Measurements from ENCODE around the gene NUP205.

The NUP205 gene, protein sequence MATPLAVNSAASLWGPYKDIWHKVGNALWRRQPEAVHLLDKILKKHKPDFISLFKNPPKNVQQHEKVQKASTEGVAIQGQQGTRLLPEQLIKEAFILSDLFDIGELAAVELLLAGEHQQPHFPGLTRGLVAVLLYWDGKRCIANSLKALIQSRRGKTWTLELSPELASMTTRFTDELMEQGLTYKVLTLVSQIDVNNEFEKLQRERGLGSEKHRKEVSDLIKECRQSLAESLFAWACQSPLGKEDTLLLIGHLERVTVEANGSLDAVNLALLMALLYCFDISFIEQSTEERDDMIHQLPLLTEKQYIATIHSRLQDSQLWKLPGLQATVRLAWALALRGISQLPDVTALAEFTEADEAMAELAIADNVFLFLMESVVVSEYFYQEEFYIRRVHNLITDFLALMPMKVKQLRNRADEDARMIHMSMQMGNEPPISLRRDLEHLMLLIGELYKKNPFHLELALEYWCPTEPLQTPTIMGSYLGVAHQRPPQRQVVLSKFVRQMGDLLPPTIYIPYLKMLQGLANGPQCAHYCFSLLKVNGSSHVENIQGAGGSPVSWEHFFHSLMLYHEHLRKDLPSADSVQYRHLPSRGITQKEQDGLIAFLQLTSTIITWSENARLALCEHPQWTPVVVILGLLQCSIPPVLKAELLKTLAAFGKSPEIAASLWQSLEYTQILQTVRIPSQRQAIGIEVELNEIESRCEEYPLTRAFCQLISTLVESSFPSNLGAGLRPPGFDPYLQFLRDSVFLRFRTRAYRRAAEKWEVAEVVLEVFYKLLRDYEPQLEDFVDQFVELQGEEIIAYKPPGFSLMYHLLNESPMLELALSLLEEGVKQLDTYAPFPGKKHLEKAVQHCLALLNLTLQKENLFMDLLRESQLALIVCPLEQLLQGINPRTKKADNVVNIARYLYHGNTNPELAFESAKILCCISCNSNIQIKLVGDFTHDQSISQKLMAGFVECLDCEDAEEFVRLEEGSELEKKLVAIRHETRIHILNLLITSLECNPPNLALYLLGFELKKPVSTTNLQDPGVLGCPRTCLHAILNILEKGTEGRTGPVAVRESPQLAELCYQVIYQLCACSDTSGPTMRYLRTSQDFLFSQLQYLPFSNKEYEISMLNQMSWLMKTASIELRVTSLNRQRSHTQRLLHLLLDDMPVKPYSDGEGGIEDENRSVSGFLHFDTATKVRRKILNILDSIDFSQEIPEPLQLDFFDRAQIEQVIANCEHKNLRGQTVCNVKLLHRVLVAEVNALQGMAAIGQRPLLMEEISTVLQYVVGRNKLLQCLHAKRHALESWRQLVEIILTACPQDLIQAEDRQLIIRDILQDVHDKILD (N-terminal part only)

DNA sequence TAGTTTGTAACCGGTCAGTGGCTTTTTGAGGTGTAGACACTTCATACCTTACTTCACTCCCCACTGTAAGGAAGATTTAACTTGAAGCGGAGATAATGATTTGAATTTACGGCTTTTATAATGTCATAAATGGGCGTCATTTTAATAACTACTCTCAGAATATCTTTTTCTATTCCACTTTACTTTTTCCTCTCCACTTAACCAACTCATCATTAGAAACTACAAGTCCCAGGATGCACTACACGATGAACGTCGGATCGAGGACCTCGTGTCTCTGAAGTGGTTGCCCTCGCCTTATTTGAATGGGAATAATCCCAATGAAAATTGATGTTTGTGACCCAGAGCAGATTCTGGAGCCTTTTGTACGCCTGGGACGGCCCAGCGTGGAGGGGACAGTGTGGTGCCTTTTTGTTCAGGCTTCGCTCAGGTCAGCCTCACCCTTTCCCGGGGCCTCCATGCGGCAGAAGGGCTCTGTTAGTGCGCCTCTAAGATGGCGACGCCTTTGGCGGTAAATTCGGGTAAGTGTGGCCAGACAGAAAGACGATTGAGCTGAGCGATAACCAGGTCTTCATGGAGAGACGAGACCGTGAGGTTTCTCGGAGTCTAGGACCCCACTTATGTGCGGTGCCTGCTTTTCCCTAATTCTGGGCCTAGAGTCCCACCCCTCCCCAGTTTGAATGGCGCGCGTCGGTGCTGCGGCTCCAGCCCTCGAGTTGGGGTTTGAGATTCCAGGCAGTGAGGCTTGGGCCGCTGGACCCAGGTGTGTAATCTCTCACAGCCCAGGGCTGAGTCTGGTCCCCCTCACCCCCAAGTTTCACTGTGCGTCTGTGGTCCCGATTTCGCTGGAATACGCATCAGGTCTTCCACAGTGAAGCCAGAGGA lies at the start of gene NUP205:
NUP205 (plus strand) TSS at position 463 of the 882 bp plus-strand sequence; CDS start at position 491, 28 bp downstream.
- DNase-seq (ENCODE audit: low read depth in 1 of 2, low spot score in 1 of 2), result peak; percentile 67 to 82

DNA sequence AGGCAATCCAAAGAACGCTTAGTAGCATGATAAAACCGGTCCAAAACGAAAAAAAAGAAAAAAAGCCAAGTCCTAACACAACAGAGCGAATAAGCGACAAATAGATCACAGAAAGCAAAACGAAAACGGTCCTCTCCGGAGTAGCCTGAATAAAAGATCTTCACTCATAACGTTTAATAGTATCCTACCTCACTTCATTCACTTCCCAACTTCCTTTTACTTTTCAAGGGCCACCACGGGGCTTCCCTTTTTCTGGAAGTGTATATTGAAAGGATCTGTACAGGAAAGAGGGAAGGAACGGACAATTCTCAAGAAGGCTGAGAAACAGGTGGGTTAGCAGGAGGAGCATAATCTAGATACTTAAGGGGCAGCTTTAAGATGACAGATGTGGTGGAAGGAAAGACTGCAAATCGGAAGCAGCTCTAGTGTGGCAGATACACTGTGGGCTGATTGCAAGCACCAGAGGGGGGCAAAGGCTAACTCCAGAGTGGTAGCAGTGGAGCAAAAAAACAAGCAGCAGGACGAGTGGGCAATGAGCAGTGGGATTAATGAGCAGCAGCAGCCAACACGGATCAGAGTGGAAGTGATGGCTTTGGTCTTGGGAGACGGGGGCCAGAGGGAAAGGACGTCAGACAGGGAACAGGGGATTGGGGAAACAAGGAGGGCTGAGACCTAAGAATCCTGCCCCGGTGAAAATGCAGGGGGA lies 48.7 kb upstream of the NUP205 start:
- DNase-seq (ENCODE audit: low read depth in 1 of 2, low spot score in 1 of 2), result peak; percentile 8 to 16

- DNase-seq (ENCODE audit: low read depth in 1 of 2, low spot score in 1 of 2), result no peak
These were observed 48.2 kb upstream of the NUP205 start for GRCh38 chr7:135509589-135509838.

DNA sequence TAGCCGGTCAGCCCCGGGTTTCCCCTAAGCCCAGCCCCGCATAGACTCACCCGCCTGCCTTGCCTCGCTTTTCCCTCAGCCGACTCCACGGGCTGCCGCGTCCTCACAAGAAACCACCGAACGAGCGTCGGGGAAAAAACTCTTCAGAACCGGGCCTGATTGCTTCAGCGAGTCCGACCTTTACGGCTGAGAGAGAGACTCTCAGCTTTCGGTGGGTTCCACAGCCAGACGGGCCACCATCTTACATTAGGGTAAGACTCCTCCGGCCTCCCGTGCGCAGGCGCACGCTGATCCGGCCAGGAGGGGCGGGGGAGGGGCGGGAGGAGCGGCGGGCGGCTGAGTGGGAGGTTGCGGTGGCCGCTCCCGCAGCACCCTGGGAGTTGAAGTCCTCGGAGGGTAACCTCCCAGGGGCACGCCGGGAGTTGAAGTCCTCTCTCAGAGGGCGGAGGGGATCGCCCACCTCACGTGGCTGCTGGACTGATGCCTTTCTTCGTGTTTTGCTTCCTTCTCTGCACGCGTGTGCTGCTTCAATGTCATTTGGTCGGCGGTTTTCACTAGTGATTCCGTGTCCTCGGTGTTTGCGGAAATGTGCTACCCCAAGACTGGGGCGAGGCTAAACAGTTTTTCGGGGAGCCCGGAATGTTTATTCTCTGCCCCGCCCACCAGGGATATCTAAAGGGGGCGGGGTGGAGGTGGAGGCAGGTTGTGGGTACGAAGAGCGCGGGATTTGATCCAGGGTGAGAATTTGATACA lies 47.7 kb upstream of the NUP205 start, which contains the start of gene CNOT4:
CNOT4 (minus strand) TSS at position 264 of the 753 bp plus-strand sequence. CDS start 71,771 bp downstream, outside the sequence.
- DNase-seq (ENCODE audit: low read depth in 1 of 2, low spot score in 1 of 2), result peak; percentile 94 to 96

GRCh38 chr7:135510592-135511183 lies 47.0 kb upstream of the NUP205 start:
- DNase-seq (ENCODE audit: low read depth in 1 of 2, low spot score in 1 of 2), result no peak

GRCh38 chr7:135512135-135512887 lies 45.4 kb upstream of the NUP205 start:
- peak in 1 of 2 donors; percentile 30 for DNase-seq (ENCODE audit: low read depth in 1 of 2, low spot score in 1 of 2)

- DNase-seq (ENCODE audit: low read depth in 1 of 2, low spot score in 1 of 2), result no peak
These were observed 42.9 kb upstream of the NUP205 start for GRCh38 chr7:135514856-135515255.

DNA sequence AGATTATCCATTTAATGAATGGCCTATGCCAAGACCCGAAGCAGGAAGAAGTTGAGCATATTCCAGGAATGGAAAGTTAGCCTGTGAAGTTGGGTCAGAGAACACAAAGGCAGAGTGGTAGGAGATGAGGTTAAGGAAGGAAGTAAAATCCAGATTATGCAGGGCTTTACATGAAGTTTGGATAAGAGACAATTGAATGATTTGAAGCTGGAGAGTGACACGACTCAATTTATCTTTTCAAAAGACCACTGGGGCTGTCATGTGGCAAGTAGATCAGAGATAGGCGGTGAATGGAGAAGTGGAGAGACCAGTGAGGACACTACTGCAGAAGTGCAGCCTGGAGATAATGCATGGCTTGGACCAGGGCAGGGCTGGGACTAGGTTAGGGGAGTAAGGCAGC lies 40.7 kb upstream of the NUP205 start:
- DNase-seq (ENCODE audit: low read depth in 1 of 2, low spot score in 1 of 2), result no peak

DNA sequence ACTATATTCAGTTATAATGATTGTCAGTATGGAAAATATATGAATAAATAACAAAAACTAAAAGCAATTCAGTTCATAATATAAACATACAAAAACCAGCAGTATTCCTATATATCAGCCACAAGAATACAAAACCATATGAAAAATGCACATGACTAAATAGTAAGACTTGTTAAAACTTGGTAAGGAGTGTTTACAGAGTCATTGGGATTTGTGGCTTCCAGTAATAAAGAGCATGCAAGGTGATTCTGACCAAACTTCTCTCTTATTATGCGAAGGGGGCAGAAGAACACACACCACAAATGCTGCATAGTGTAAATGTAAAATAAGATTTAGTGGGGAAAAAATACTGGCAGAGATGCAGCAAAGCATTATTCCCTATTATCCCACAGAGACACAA lies 39.0 kb upstream of the NUP205 start:
- no peak for DNase-seq (ENCODE audit: low read depth in 1 of 2, low spot score in 1 of 2)

DNA sequence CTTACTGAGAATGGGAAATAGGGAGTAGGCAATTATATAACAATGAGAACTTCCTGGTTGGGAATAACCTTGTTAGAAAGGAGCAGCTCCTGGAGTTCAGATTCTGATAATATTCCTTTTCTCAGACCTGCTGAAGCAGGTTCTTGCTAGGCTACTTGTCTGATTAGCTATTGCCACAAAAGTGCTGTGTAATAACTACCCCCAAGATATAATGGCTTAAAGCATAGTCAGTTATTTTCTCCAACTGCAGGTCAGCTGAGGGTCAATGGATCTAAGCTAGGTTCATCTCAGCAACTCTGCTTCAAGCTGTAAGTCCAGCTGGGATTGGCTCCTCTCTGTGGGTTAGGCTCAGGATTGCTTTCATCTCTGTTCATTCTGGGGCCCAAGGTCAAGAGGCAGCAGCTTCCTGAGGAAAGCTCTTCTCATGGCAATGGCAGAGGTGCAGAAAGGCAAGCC lies 38.5 kb upstream of the NUP205 start:
- no peak for DNase-seq (ENCODE audit: low read depth in 1 of 2, low spot score in 1 of 2)

DNA sequence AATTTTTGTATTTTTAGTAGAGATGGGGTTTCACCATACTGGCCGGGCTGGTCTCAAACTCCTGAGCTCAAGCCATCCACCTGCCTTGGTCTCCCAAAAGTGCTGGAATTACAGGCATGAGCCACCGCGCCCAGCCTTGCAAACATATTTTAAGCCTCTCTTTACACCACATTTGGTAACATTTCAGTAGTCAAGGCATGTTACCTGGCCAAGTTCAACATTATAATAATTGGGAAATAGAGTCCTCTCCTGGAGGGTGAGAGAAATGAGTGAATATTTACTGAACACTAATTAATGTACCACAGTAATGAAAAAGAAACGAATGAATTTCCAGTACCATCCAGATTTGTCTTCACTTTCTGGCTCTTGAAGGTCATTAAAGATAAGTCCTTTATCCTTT lies 37.8 kb upstream of the NUP205 start:
- no peak for DNase-seq (ENCODE audit: low read depth in 1 of 2, low spot score in 1 of 2)

- DNase-seq (ENCODE audit: low read depth in 1 of 2, low spot score in 1 of 2), result no peak
These were observed 35.2 kb upstream of the NUP205 start for GRCh38 chr7:135522509-135522908.

DNA sequence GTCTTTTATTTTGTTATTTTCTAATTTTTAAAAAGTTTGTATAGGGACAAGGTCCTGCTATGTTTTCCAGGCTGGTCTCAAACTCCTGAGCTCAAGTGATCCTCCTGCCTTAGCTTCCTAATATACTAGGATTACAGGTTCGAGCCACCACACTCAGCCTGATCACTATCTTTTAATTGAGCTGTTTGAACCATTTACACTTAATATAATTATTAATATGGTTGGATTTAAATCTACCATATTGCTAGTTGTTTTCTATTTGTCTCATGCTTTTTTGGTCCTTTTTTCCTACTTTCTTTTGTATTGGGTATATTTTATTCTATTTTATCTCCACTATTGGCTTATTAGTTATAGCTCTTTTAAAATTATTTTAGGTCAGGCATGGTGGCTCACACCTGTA lies 34.6 kb upstream of the NUP205 start:
- DNase-seq (ENCODE audit: low read depth in 1 of 2, low spot score in 1 of 2), result no peak

- no peak for DNase-seq (ENCODE audit: low read depth in 1 of 2, low spot score in 1 of 2)
These were observed 32.3 kb upstream of the NUP205 start for GRCh38 chr7:135525426-135525825.

GRCh38 chr7:135527025-135527424 lies 30.7 kb upstream of the NUP205 start:
- DNase-seq (ENCODE audit: low read depth in 1 of 2, low spot score in 1 of 2), result no peak

DNA sequence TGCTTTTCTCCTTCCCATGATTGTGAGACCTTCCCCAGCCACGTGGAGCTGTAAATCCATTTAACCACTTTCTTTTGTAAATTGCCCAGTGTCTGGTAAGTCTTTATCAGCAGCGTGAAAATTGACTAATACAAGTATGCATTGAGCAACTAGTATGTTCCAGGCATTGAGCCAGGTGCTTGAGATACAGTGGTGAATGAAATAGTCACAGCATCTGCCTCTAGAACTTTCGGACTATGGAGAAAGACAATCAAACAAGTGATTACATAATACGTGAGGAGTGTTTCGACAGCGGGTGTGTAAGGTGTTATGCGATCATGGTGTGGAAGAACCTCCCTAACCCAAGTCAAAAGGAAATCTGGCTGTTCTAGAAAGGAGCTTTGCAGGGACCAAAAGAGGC lies 21.6 kb upstream of the NUP205 start:
- no peak for DNase-seq (ENCODE audit: low read depth in 1 of 2, low spot score in 1 of 2)

GRCh38 chr7:135537453-135537852 lies 20.3 kb upstream of the NUP205 start:
- no peak for DNase-seq (ENCODE audit: low read depth in 1 of 2, low spot score in 1 of 2)

- no peak for DNase-seq (ENCODE audit: low read depth in 1 of 2, low spot score in 1 of 2)
These were observed 19.8 kb upstream of the NUP205 start for GRCh38 chr7:135537905-135538304.
